IPS DF 6.9 (cell line): ENCODE measurements around the gene PPFIA3.

ENCODE experiments used
- DNase-seq: peaks from one replicate; pipeline ENCODE4 v3.0.0-alpha.2; 2013; ENCODE audit warnings: low read depth, low spot score
- H3K27ac ChIP-seq: one replicate; pipeline ENCODE4 v1.5.1; 2013; ENCODE audit warnings: low read length, control low read depth
- H3K27me3 ChIP-seq: 2 replicates; pipeline ENCODE4 v1.6.1; 2013; ENCODE audit warnings: mild to moderate bottlenecking, low read length; ENCODE audit not compliant: control insufficient read depth, insufficient read depth
- H3K36me3 ChIP-seq: 2 replicates; pipeline ENCODE4 v1.6.1; 2013; ENCODE audit warnings: low read length; ENCODE audit not compliant: control insufficient read depth, insufficient read depth
- H3K4me1 ChIP-seq: 2 replicates; pipeline ENCODE4 v1.6.1; 2013; ENCODE audit warnings: low read length; ENCODE audit not compliant: control insufficient read depth, insufficient read depth
- H3K4me3 ChIP-seq: 2 replicates; pipeline ENCODE4 v1.5.1; 2013; ENCODE audit warnings: mild to moderate bottlenecking, low read length
- H3K9me3 ChIP-seq: 2 replicates; pipeline ENCODE4 v1.6.1; 2013; ENCODE audit warnings: low read length, inconsistent platforms; ENCODE audit not compliant: control insufficient read depth, insufficient read depth
- WGBS: extraction: QIAGEN DNeasy Blood & Tissue Kit; methylation state at CpG from one replicate; pipeline ENCODE4 v1.1.7; 2013; ENCODE audit warnings: mixed read lengths, missing lambda C conversion rate; ENCODE audit not compliant: insufficient read length, insufficient coverage; 5-methylcytosine and 5-hydroxymethylcytosine counted together

Gene PPFIA3

GRCh38 chr19:49103331-49104085 lies 15.8 kb upstream of the PPFIA3 start:
- DNase-seq: no peak
- Histone ChIP-seq H3K27ac (no peak overlapping the region), H3K9me3 (no peaks in the 10 kb centered on the region), H3K36me3 (peaks cover 63% of the 10 kb centered on the region), H3K4me3 (no peak overlapping the region), H3K4me1 (no peaks in the 10 kb centered on the region), H3K27me3 (no peaks in the 10 kb centered on the region)
- no CpG with 5 or more reads among the region's 33 CpGs for WGBS

GRCh38 chr19:49104229-49104864 lies 15.0 kb upstream of the PPFIA3 start:
- H3K4me1 ChIP-seq: no peaks in the 10 kb centered on the region
- no peaks in the 10 kb centered on the region for H3K9me3 ChIP-seq
- no peak for DNase-seq
- H3K36me3 ChIP-seq: peaks cover 64% of the 10 kb centered on the region
- H3K27me3 ChIP-seq: no peaks in the 10 kb centered on the region
- H3K4me3 ChIP-seq: no peak overlapping the region
- no peak overlapping the region for H3K27ac ChIP-seq
- WGBS: no CpG with 5 or more reads among the region's 30 CpGs

GRCh38 chr19:49106648-49107135 lies 12.7 kb upstream of the PPFIA3 start:
- no CpG with 5 or more reads among the region's 12 CpGs for WGBS

GRCh38 chr19:49107625-49108459 lies 11.5 kb upstream of the PPFIA3 start:
- Histone ChIP-seq H3K9me3 (no peaks in the 10 kb centered on the region), H3K27ac (no peak overlapping the region), H3K27me3 (no peaks in the 10 kb centered on the region), H3K4me1 (no peaks in the 10 kb centered on the region), H3K36me3 (peaks cover 47% of the 10 kb centered on the region), H3K4me3 (no peak overlapping the region)
- DNase-seq: no peak
- no CpG with 5 or more reads among the region's 93 CpGs for WGBS

More at GRCh38 chr19:49106648-49107135, 12.7 kb upstream of the PPFIA3 start:
- no peaks in the 10 kb centered on the region for H3K4me1 ChIP-seq
- DNase-seq: no peak
- no peak overlapping the region for H3K27ac ChIP-seq
- no peak overlapping the region for H3K4me3 ChIP-seq
- H3K27me3 ChIP-seq: no peaks in the 10 kb centered on the region
- H3K9me3 ChIP-seq: no peaks in the 10 kb centered on the region
- H3K36me3 ChIP-seq: peaks cover 55% of the 10 kb centered on the region

GRCh38 chr19:49109051-49109450 lies 10.3 kb upstream of the PPFIA3 start:
- H3K36me3 ChIP-seq: peaks cover 40% of the 10 kb centered on the region

GRCh38 chr19:49109569-49110233 lies 9.6 kb upstream of the PPFIA3 start:
- no peak for DNase-seq
- peaks cover 34% of the 10 kb centered on the region for H3K36me3 ChIP-seq
- H3K27me3 ChIP-seq: no peaks in the 10 kb centered on the region
- H3K4me1 ChIP-seq: peaks cover 2% of the 10 kb centered on the region; the same call in 1 of the 2 replicates
- WGBS: no CpG with 5 or more reads among the region's 8 CpGs
- no peaks in the 10 kb centered on the region for H3K9me3 ChIP-seq
- no peak overlapping the region for H3K27ac ChIP-seq
- no peak overlapping the region for H3K4me3 ChIP-seq

More at GRCh38 chr19:49109051-49109450, 10.3 kb upstream of the PPFIA3 start:
- no peak for DNase-seq
- Histone ChIP-seq H3K27me3 (no peaks in the 10 kb centered on the region), H3K9me3 (no peaks in the 10 kb centered on the region), H3K4me3 (no peak overlapping the region), H3K4me1 (peaks cover 2% of the 10 kb centered on the region; the same call in 1 of the 2 replicates), H3K27ac (no peak overlapping the region)
- WGBS: no CpG with 5 or more reads among the region's 5 CpGs

- Histone ChIP-seq H3K27me3 (no peaks in the 10 kb centered on the region), H3K9me3 (no peaks in the 10 kb centered on the region), H3K4me3 (no peak overlapping the region), H3K27ac (no peak overlapping the region), H3K4me1 (peaks cover 3% of the 10 kb centered on the region; the same call in 1 of the 2 replicates), H3K36me3 (peaks cover 27% of the 10 kb centered on the region)
- DNase-seq: no peak
- no CpG with 5 or more reads among the region's 3 CpGs for WGBS
Measured at GRCh38 chr19:49110567-49110966, 8.8 kb upstream of the PPFIA3 start.

GRCh38 chr19:49111218-49111998 lies 7.9 kb upstream of the PPFIA3 start:
- Histone ChIP-seq H3K9me3 (no peaks in the 10 kb centered on the region), H3K27ac (no peak overlapping the region), H3K4me1 (peaks cover 3% of the 10 kb centered on the region; the same call in 1 of the 2 replicates), H3K27me3 (no peaks in the 10 kb centered on the region), H3K36me3 (peaks cover 27% of the 10 kb centered on the region), H3K4me3 (no peak overlapping the region)
- no CpG with 5 or more reads among the region's 11 CpGs for WGBS
- no peak for DNase-seq

GRCh38 chr19:49113762-49114629 lies 5.3 kb upstream of the PPFIA3 start, which contains the start of gene LIN7B:
TSS of gene LIN7B (plus strand) at chr19:49114370. CDS start at chr19:49114405, 35 bp downstream.
- no peak for DNase-seq
- Histone ChIP-seq H3K4me1 (peaks cover 3% of the 10 kb centered on the region), H3K4me3 (peak within 1 kb of the TSS; percentile 83), H3K27ac (no peak within 1 kb of the TSS), H3K27me3 (no peaks in the 10 kb centered on the region), H3K36me3 (peaks cover 10% of the 10 kb centered on the region), H3K9me3 (no peaks in the 10 kb centered on the region)
- WGBS: no CpG with 5 or more reads among the region's 66 CpGs
